ENCODE data around the gene GTF3C5.
"Not testable (repeated sequence)": the region's sequence is repeated elsewhere in the genome, so short reads cannot be mapped to it uniquely, and the experiment has no call there.

Gene GTF3C5

DNA sequence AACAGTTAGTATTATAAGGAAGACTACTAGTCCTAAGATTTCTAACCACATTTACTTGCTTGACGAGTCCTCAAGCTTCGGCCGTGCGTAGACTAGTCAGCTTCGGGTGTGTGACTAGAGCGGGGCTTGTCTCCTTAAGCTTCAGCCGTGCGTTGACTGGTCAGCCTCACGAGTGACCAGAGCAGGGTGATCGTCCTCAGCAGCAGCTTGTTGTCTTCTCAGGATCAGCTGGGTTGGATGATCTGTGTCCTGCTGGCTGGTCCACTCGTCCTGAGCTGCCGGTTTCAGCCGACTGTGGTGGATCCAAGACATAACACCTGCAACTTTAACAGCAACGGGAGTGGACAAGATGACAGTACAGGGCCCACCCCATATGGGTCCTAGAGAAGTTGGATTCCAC, 47.7 kb downstream of the GTF3C5 start:
- WGBS, 2 donors (ENCODE audit: extremely low coverage in 2 of 2, insufficient read length in 2 of 2, insufficient replicate concordance in 1 of 2) = no CpG with 5 or more reads among the region's 14 CpGs
- no peak overlapping the region for H3K4me2 ChIP-seq (ENCODE audit: insufficient read depth, low read length, poor library complexity, severe bottlenecking)

DNA sequence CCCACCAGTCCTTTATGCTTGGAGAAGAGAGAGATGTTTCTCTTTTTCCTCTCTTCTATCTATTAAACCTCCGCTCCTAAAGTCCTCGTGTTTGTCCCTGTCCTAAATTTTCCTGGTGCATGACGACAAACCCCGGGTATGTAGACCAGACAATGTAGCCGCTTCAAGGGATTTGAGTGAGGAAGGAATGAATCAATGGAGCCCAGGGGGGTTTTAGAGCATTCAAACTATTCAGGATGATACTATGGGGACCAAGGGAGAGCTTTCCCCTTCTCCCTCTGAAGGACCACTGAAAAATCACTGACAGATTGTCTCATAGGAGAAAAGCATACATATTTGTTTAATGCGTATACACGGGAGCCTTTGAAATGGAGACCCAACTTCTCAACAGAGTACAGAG, 49.4 kb downstream of the GTF3C5 start:
- H2AFZ ChIP-seq (ENCODE audit: low read length) = peak overlapping the region; percentile 5
- H3K9ac ChIP-seq (ENCODE audit: low read depth, low read length, poor library complexity) = no peak overlapping the region
- H3K27me3 ChIP-seq (ENCODE audit: control insufficient read depth in 3 of 3, insufficient read depth in 3 of 3, low read depth in 1 of 3, low read length in 3 of 3) = peaks cover 0 to 9% (median 0%) of the 10 kb centered on the region in 3 experiments
- no peak overlapping the region for H3K4me2 ChIP-seq (ENCODE audit: insufficient read depth, low read length, poor library complexity, severe bottlenecking)
- H3K14ac ChIP-seq (ENCODE audit: low read length) = no peak overlapping the region
- no peak overlapping the region for H2AK5ac ChIP-seq (ENCODE audit: low read depth, low read length)
- no peak overlapping the region for H3K18ac ChIP-seq (ENCODE audit: low read length)
- DNase-seq (ENCODE audit: low spot score) = no peak
- H3K4ac ChIP-seq (ENCODE audit: low read length) = no peak overlapping the region
- no peaks in the 10 kb centered on the region for H3K79me1 ChIP-seq (ENCODE audit: low read depth, low read length)
- peaks cover 0 to 8% of the 10 kb centered on the region in 2 donors for H3K4me1 ChIP-seq (ENCODE audit: control insufficient read depth in 2 of 2, insufficient read depth in 1 of 2, low read depth in 1 of 2, low read length in 2 of 2)
- WGBS, 2 donors (ENCODE audit: extremely low coverage in 2 of 2, insufficient read length in 2 of 2, insufficient replicate concordance in 1 of 2) = no CpG with 5 or more reads among the region's 7 CpGs
- no peak overlapping the region for H2BK15ac ChIP-seq (ENCODE audit: low read length)
- H3K4me3 ChIP-seq (ENCODE audit: low read length in 2 of 2) = no peak overlapping the region
- no peak overlapping the region for H2BK12ac ChIP-seq (ENCODE audit: low read length)
- no peak overlapping the region for H4K91ac ChIP-seq (ENCODE audit: low read depth, low read length, poor library complexity)
- no peak overlapping the region for H2BK120ac ChIP-seq (ENCODE audit: low read depth, low read length)
- H3K23ac ChIP-seq (ENCODE audit: low read depth, low read length, poor library complexity) = no peak overlapping the region
- H3K9me3 ChIP-seq (replicated peaks in 1 of 2; ENCODE audit: control insufficient read depth in 2 of 2, insufficient read depth in 1 of 2, low read depth in 1 of 2, low read length in 2 of 2) = no peaks in the 10 kb centered on the region
- no peak overlapping the region for H2BK5ac ChIP-seq (ENCODE audit: low read length)
- no peak overlapping the region for H3K27ac ChIP-seq (replicated peaks; ENCODE audit: low read length)
- H4K8ac ChIP-seq (ENCODE audit: low read depth, low read length) = no peak overlapping the region
- no peaks in the 10 kb centered on the region for H3K36me3 ChIP-seq (replicated peaks in 1 of 2; ENCODE audit: control insufficient read depth in 2 of 2, insufficient read depth in 2 of 2, low read length in 2 of 2)

More for the DNA sequence above, 47.7 kb downstream of the GTF3C5 start:
- Histone ChIP-seq H2AFZ (ENCODE audit: low read length) (no peak overlapping the region), H2BK120ac (ENCODE audit: low read depth, low read length) (no peak overlapping the region), H2BK15ac (ENCODE audit: low read length) (no peak overlapping the region), H3K4me1 (ENCODE audit: control insufficient read depth in 2 of 2, insufficient read depth in 1 of 2, low read depth in 1 of 2, low read length in 2 of 2) (peaks cover 0 to 8% of the 10 kb centered on the region in 2 donors), H3K79me1 (ENCODE audit: low read depth, low read length) (no peaks in the 10 kb centered on the region), H3K23ac (ENCODE audit: low read depth, low read length, poor library complexity) (no peak overlapping the region), H2BK5ac (ENCODE audit: low read length) (no peak overlapping the region), H2BK12ac (ENCODE audit: low read length) (no peak overlapping the region), H3K14ac (ENCODE audit: low read length) (no peak overlapping the region), H4K91ac (ENCODE audit: low read depth, low read length, poor library complexity) (no peak overlapping the region), H3K36me3 (replicated peaks in 1 of 2; ENCODE audit: control insufficient read depth in 2 of 2, insufficient read depth in 2 of 2, low read length in 2 of 2) (no peaks in the 10 kb centered on the region), H3K4me3 (ENCODE audit: low read length in 2 of 2) (no peak overlapping the region), H3K4ac (ENCODE audit: low read length) (no peak overlapping the region), H3K9me3 (replicated peaks in 1 of 2; ENCODE audit: control insufficient read depth in 2 of 2, insufficient read depth in 1 of 2, low read depth in 1 of 2, low read length in 2 of 2) (no peaks in the 10 kb centered on the region), H3K9ac (ENCODE audit: low read depth, low read length, poor library complexity) (no peak overlapping the region), H3K27ac (replicated peaks; ENCODE audit: low read length) (no peak overlapping the region), H3K18ac (ENCODE audit: low read length) (peak overlapping the region; percentile 63), H4K8ac (ENCODE audit: low read depth, low read length) (no peak overlapping the region), H2AK5ac (ENCODE audit: low read depth, low read length) (no peak overlapping the region), H3K27me3 (ENCODE audit: control insufficient read depth in 3 of 3, insufficient read depth in 3 of 3, low read depth in 1 of 3, low read length in 3 of 3) (peaks cover 0 to 9% (median 0%) of the 10 kb centered on the region in 3 experiments)
- DNase-seq (ENCODE audit: low spot score) = no peak

DNA sequence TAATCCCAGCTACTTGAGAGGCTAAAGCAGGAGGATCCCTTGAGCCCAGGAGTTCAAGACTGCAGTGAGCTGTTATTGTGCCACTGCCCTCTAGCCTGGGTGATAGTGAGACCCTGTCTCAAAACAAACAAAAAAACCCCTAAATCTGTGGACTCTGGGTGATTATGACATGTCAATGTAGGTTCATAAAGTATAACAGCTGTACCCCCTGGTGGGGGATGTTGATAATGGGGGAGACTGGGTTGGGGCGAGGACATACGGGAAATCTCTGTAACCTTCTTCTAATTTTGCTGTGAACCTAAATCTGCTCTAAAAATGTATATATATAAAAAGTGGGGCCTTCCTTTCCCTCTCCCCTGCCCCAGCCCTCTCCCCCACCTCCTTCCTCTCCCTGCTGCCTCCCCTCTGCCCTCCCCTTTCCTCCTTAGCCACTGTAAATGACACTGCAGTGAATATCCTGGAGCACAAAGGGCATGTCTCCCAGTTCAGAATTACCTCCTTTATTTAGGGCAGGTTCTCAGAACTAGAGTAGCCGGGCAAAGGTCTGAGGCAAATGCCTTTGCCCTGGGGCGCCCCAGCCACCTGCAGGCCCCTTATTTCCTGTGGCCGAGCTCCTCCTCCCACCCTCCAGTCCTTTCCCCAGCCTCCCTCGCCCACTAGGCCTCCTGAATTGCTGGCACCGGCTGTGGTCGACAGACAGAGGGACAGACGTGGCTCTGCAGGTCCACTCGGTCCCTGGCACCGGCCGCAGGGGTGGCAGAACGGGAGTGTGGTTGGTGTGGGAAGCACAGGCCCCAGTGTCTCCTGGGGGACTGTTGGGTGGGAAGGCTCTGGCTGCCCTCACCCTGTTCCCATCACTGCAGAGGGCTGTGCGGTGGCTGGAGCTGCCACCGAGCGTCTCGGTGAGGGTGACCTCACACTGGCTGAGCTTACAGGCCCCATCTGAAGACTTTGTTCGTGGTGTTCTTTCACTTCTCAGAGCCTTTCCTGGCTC, 50.3 kb downstream of the GTF3C5 start:
- no CpG with 5 or more reads among the region's 18 CpGs for WGBS, 2 donors (ENCODE audit: extremely low coverage in 2 of 2, insufficient read length in 2 of 2, insufficient replicate concordance in 1 of 2)
- H4K91ac ChIP-seq (ENCODE audit: low read depth, low read length, poor library complexity); H2BK120ac ChIP-seq (ENCODE audit: low read depth, low read length); H3K18ac ChIP-seq (ENCODE audit: low read length); H2BK5ac ChIP-seq (ENCODE audit: low read length); H3K36me3 ChIP-seq (replicated peaks in 1 of 2; ENCODE audit: control insufficient read depth in 2 of 2, insufficient read depth in 2 of 2, low read length in 2 of 2); H3K27ac ChIP-seq (replicated peaks; ENCODE audit: low read length); H3K9me3 ChIP-seq (replicated peaks in 1 of 2; ENCODE audit: control insufficient read depth in 2 of 2, insufficient read depth in 1 of 2, low read depth in 1 of 2, low read length in 2 of 2); H3K4me2 ChIP-seq (ENCODE audit: insufficient read depth, low read length, poor library complexity, severe bottlenecking); DNase-seq (ENCODE audit: low spot score); H3K79me1 ChIP-seq (ENCODE audit: low read depth, low read length); H3K4me3 ChIP-seq (ENCODE audit: low read length in 2 of 2); H3K23ac ChIP-seq (ENCODE audit: low read depth, low read length, poor library complexity); H2AK5ac ChIP-seq (ENCODE audit: low read depth, low read length); H4K8ac ChIP-seq (ENCODE audit: low read depth, low read length); H3K4me1 ChIP-seq (ENCODE audit: control insufficient read depth in 2 of 2, insufficient read depth in 1 of 2, low read depth in 1 of 2, low read length in 2 of 2); H3K4ac ChIP-seq (ENCODE audit: low read length); H3K9ac ChIP-seq (ENCODE audit: low read depth, low read length, poor library complexity); H2BK12ac ChIP-seq (ENCODE audit: low read length); H3K14ac ChIP-seq (ENCODE audit: low read length); H3K27me3 ChIP-seq (ENCODE audit: control insufficient read depth in 3 of 3, insufficient read depth in 3 of 3, low read depth in 1 of 3, low read length in 3 of 3); H2BK15ac ChIP-seq (ENCODE audit: low read length): not testable (repeated sequence)
- peak overlapping the region; percentile 38 for H2AFZ ChIP-seq (ENCODE audit: low read length)

GRCh38 chr9:133081957-133082644, 51.3 kb downstream of the GTF3C5 start:
- not testable (repeated sequence) for H3K27ac ChIP-seq (replicated peaks; ENCODE audit: low read length); H3K27me3 ChIP-seq (ENCODE audit: control insufficient read depth in 3 of 3, insufficient read depth in 3 of 3, low read depth in 1 of 3, low read length in 3 of 3)
- no CpG with 5 or more reads among the region's 12 CpGs for WGBS, 2 donors (ENCODE audit: extremely low coverage in 2 of 2, insufficient read length in 2 of 2, insufficient replicate concordance in 1 of 2)

More at GRCh38 chr9:133081957-133082644, 51.3 kb downstream of the GTF3C5 start:
- H2BK5ac ChIP-seq (ENCODE audit: low read length); H2BK12ac ChIP-seq (ENCODE audit: low read length); H3K79me1 ChIP-seq (ENCODE audit: low read depth, low read length); H3K9ac ChIP-seq (ENCODE audit: low read depth, low read length, poor library complexity); H3K14ac ChIP-seq (ENCODE audit: low read length); H3K23ac ChIP-seq (ENCODE audit: low read depth, low read length, poor library complexity); H3K4ac ChIP-seq (ENCODE audit: low read length); H2AK5ac ChIP-seq (ENCODE audit: low read depth, low read length); H4K8ac ChIP-seq (ENCODE audit: low read depth, low read length); H3K4me1 ChIP-seq (ENCODE audit: control insufficient read depth in 2 of 2, insufficient read depth in 1 of 2, low read depth in 1 of 2, low read length in 2 of 2); H3K4me3 ChIP-seq (ENCODE audit: low read length in 2 of 2); H3K36me3 ChIP-seq (replicated peaks in 1 of 2; ENCODE audit: control insufficient read depth in 2 of 2, insufficient read depth in 2 of 2, low read length in 2 of 2); H3K4me2 ChIP-seq (ENCODE audit: insufficient read depth, low read length, poor library complexity, severe bottlenecking); H2BK120ac ChIP-seq (ENCODE audit: low read depth, low read length); DNase-seq (ENCODE audit: low spot score); H3K9me3 ChIP-seq (replicated peaks in 1 of 2; ENCODE audit: control insufficient read depth in 2 of 2, insufficient read depth in 1 of 2, low read depth in 1 of 2, low read length in 2 of 2): not testable (repeated sequence)
- H3K18ac ChIP-seq (ENCODE audit: low read length) = peak overlapping the region; percentile 70
- H2AFZ ChIP-seq (ENCODE audit: low read length) = peak overlapping the region; percentile 38
- peak overlapping the region; percentile 49 for H2BK15ac ChIP-seq (ENCODE audit: low read length)
- H4K91ac ChIP-seq (ENCODE audit: low read depth, low read length, poor library complexity) = peak overlapping the region; percentile 79

Data from neuronal stem cell (in vitro differentiated cells).